ENCODE data around the gene PCDHA4.
"Not testable (repeated sequence)": the region's sequence is repeated elsewhere in the genome, so short reads cannot be mapped to it uniquely, and the experiment has no call there.

The PCDHA4 gene

DNA sequence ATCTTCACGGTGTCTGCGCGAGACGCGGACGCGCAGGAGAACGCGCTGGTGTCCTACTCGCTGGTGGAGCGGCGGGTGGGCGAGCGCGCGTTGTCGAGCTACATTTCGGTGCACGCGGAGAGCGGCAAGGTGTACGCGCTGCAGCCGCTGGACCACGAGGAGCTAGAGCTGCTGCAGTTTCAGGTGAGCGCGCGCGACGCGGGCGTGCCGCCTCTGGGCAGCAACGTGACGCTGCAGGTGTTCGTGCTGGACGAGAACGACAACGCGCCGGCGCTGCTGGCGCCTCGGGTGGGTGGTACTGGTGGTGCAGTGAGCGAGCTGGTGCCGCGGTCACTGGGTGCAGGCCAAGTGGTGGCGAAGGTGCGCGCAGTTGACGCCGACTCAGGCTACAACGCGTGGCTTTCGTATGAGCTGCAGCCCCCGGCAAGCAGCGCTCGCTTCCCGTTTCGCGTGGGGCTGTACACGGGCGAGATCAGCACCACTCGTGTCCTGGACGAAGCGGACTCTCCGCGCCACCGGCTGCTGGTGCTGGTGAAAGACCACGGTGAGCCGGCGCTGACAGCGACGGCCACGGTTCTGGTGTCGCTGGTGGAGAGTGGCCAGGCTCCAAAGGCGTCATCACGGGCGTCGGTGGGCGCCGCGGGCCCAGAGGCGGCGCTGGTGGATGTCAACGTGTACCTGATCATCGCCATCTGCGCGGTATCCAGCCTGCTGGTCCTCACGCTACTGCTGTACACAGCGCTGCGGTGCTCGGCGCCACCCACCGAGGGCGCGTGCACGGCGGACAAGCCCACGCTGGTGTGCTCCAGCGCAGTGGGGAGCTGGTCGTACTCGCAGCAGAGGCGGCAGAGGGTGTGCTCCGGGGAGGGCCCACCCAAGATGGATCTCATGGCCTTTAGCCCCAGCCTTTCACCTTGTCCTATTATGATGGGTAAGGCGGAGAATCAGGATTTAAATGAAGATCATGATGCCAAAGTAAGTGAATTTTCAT is 22.9 kb downstream of the PCDHA4 start:
- WGBS = 97% methylated on average over 85 of the region's 106 CpGs
- not testable (repeated sequence) for H3K18ac ChIP-seq (ENCODE audit: low read depth in 1 of 2, low read length in 2 of 2); H2BK120ac ChIP-seq (ENCODE audit: low read depth, low read length)

DNA sequence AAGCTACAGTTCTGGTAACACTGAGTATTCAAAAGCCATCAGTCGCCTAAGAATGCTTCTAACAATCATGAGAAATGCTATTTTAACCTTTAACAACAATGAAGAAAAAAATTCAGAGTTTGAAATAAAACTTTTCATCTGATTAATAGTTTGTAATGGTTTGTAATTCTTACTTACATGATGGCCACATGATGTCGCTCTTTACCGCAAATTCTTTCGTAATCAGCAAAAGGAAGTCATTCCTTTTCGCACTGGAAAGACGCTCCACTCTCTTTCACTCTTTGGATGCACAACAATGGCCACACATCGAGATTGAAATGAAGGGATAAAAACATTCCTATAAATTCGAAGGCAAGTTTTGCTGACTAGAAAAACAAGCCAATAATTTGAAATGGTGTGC is 27.1 kb downstream of the PCDHA4 start, which contains the start of gene PCDHA7:
PCDHA7 (plus strand) TSS at position 277 of the 400 bp plus-strand sequence; CDS start at position 392, 115 bp downstream.
- no peak within 1 kb of the TSS for H2BK5ac ChIP-seq (ENCODE audit: low read depth, low read length, poor library complexity, severe bottlenecking)
- no peak within 1 kb of the TSS for H3K9ac ChIP-seq (ENCODE audit: low read length)
- no peak within 1 kb of the TSS for H3K27ac ChIP-seq (ENCODE audit: low read length, poor library complexity, severe bottlenecking)
- no peak within 1 kb of the TSS for H3K23ac ChIP-seq (ENCODE audit: low read length in 2 of 2)
- no peak within 1 kb of the TSS for H2BK12ac ChIP-seq (ENCODE audit: low read length in 2 of 2)
- no peaks in the 10 kb centered on the region for H3K27me3 ChIP-seq (ENCODE audit: control insufficient read depth in 1 of 2, insufficient read depth in 1 of 2, low read length in 2 of 2)
- DNase-seq = no peak
- H3K14ac ChIP-seq (ENCODE audit: low read length in 2 of 2) = no peak within 1 kb of the TSS
- peak within 1 kb of the TSS in 1 of 2 experiments; percentile 53 for H3K4me3 ChIP-seq (ENCODE audit: insufficient read depth in 1 of 2, low read depth in 1 of 2, low read length in 2 of 2)
- no peak within 1 kb of the TSS for H2AFZ ChIP-seq (ENCODE audit: low read depth, low read length)
- no peak within 1 kb of the TSS for H4K91ac ChIP-seq (ENCODE audit: low read length)
- H3K18ac ChIP-seq (ENCODE audit: low read depth in 1 of 2, low read length in 2 of 2) = no peak within 1 kb of the TSS
- 87% methylated on average over 7 of the region's 8 CpGs for WGBS
- no peak within 1 kb of the TSS for H2BK15ac ChIP-seq (ENCODE audit: low read depth, poor library complexity, severe bottlenecking)
- H3K4me2 ChIP-seq (ENCODE audit: low read length, poor library complexity, severe bottlenecking) = no peak within 1 kb of the TSS
- H3K4me1 ChIP-seq (ENCODE audit: control insufficient read depth, insufficient read depth, low read depth, low read length) = peaks cover 2% of the 10 kb centered on the region
- no peak within 1 kb of the TSS for H2AK5ac ChIP-seq (ENCODE audit: low read length, severe bottlenecking)
- no peak within 1 kb of the TSS for H2BK120ac ChIP-seq (ENCODE audit: low read depth, low read length)
- H4K8ac ChIP-seq (ENCODE audit: low read length) = no peak within 1 kb of the TSS
- H3K4ac ChIP-seq (ENCODE audit: low read depth in 1 of 2, low read length in 2 of 2) = no peak within 1 kb of the TSS
- H3K36me3 ChIP-seq (ENCODE audit: control insufficient read depth in 1 of 2, insufficient read depth in 2 of 2, low read depth in 1 of 2, low read length in 2 of 2) = peaks cover 0 to 26% of the 10 kb centered on the region in 2 experiments
- peaks cover 8% of the 10 kb centered on the region for H3K79me1 ChIP-seq (replicated peaks; ENCODE audit: low read length, poor library complexity, severe bottlenecking)
- peaks cover 45% of the 10 kb centered on the region for H3K9me3 ChIP-seq (ENCODE audit: control insufficient read depth, low read length)

More for the DNA sequence above, 22.9 kb downstream of the PCDHA4 start:
- H3K36me3 ChIP-seq (ENCODE audit: control insufficient read depth in 1 of 2, insufficient read depth in 2 of 2, low read depth in 1 of 2, low read length in 2 of 2) = peaks cover 0 to 16% of the 10 kb centered on the region in 2 experiments
- peaks cover 47% of the 10 kb centered on the region for H3K9me3 ChIP-seq (ENCODE audit: control insufficient read depth, low read length)
- H4K8ac ChIP-seq (ENCODE audit: low read length); H3K27ac ChIP-seq (ENCODE audit: low read length, poor library complexity, severe bottlenecking); H2BK12ac ChIP-seq (ENCODE audit: low read length in 2 of 2); H2BK5ac ChIP-seq (ENCODE audit: low read depth, low read length, poor library complexity, severe bottlenecking); H3K27me3 ChIP-seq (ENCODE audit: control insufficient read depth in 1 of 2, insufficient read depth in 1 of 2, low read length in 2 of 2); H3K14ac ChIP-seq (ENCODE audit: low read length in 2 of 2); H3K79me1 ChIP-seq (replicated peaks; ENCODE audit: low read length, poor library complexity, severe bottlenecking); H2BK15ac ChIP-seq (ENCODE audit: low read depth, poor library complexity, severe bottlenecking); DNase-seq; H3K4me2 ChIP-seq (ENCODE audit: low read length, poor library complexity, severe bottlenecking); H2AK5ac ChIP-seq (ENCODE audit: low read length, severe bottlenecking); H3K4me1 ChIP-seq (ENCODE audit: control insufficient read depth, insufficient read depth, low read depth, low read length); H2AFZ ChIP-seq (ENCODE audit: low read depth, low read length); H3K9ac ChIP-seq (ENCODE audit: low read length); H3K23ac ChIP-seq (ENCODE audit: low read length in 2 of 2); H3K4ac ChIP-seq (ENCODE audit: low read depth in 1 of 2, low read length in 2 of 2): not testable (repeated sequence)
- peak overlapping the region in 1 of 2 experiments; percentile 22 for H3K4me3 ChIP-seq (ENCODE audit: insufficient read depth in 1 of 2, low read depth in 1 of 2, low read length in 2 of 2)
- H4K91ac ChIP-seq (ENCODE audit: low read length) = peak overlapping the region; percentile 15

GRCh38 chr5:140834439-140835008 is 27.7 kb downstream of the PCDHA4 start:
- H3K36me3 ChIP-seq (ENCODE audit: control insufficient read depth in 1 of 2, insufficient read depth in 2 of 2, low read depth in 1 of 2, low read length in 2 of 2) = peaks cover 0 to 21% of the 10 kb centered on the region in 2 experiments
- H3K18ac ChIP-seq (ENCODE audit: low read depth in 1 of 2, low read length in 2 of 2) = not testable (repeated sequence)

More at GRCh38 chr5:140834439-140835008, 27.7 kb downstream of the PCDHA4 start:
- DNase-seq; H2AFZ ChIP-seq (ENCODE audit: low read depth, low read length); H4K8ac ChIP-seq (ENCODE audit: low read length); H3K79me1 ChIP-seq (replicated peaks; ENCODE audit: low read length, poor library complexity, severe bottlenecking); H4K91ac ChIP-seq (ENCODE audit: low read length); H3K14ac ChIP-seq (ENCODE audit: low read length in 2 of 2); H3K4me2 ChIP-seq (ENCODE audit: low read length, poor library complexity, severe bottlenecking); H2AK5ac ChIP-seq (ENCODE audit: low read length, severe bottlenecking); H2BK5ac ChIP-seq (ENCODE audit: low read depth, low read length, poor library complexity, severe bottlenecking); H2BK15ac ChIP-seq (ENCODE audit: low read depth, poor library complexity, severe bottlenecking); H2BK120ac ChIP-seq (ENCODE audit: low read depth, low read length); H3K4ac ChIP-seq (ENCODE audit: low read depth in 1 of 2, low read length in 2 of 2); H2BK12ac ChIP-seq (ENCODE audit: low read length in 2 of 2); H3K9ac ChIP-seq (ENCODE audit: low read length); H3K27me3 ChIP-seq (ENCODE audit: control insufficient read depth in 1 of 2, insufficient read depth in 1 of 2, low read length in 2 of 2); H3K23ac ChIP-seq (ENCODE audit: low read length in 2 of 2); H3K4me1 ChIP-seq (ENCODE audit: control insufficient read depth, insufficient read depth, low read depth, low read length); H3K27ac ChIP-seq (ENCODE audit: low read length, poor library complexity, severe bottlenecking): not testable (repeated sequence)
- Histone ChIP-seq H3K4me3 (ENCODE audit: insufficient read depth in 1 of 2, low read depth in 1 of 2, low read length in 2 of 2) (peak overlapping the region in 1 of 2 experiments; percentile 53), H3K9me3 (ENCODE audit: control insufficient read depth, low read length) (peaks cover 45% of the 10 kb centered on the region)
- WGBS = 98% methylated on average over 22 of the region's 38 CpGs
